ENCODE data around the gene UBAP1. TPM values are rescaled to one million over a fixed set of nuclear protein-coding genes. Genes with fewer than 3 reads are reported as not detected.

UBAP1 gene
- total RNA-seq, 4 donors from 2014 or later: 49.2 to 101 (median 66.8) TPM

GRCh38 chr9:34139477-34140146 is 39.2 kb upstream of the UBAP1 start:
- H3K27ac ChIP-seq: no peak overlapping the region
- H3K36me3 ChIP-seq: no peaks in the 10 kb centered on the region
- TF ChIP-seq POLR2AphosphoS5 (IDR thresholded peaks at IDR 0.05) (peak; percentile 16), EP300 (IDR thresholded peaks at IDR 0.05) (no peak), CTCF (IDR thresholded peaks at IDR 0.05) (peak in 3 of 4 experiments; percentile 9 to 34 (median 12))
- H3K4me1 ChIP-seq: peaks cover 0 to 5% (median 3%) of the 10 kb centered on the region in 3 donors
- ATAC-seq: no peak
- H3K4me3 ChIP-seq: no peak overlapping the region
- H3K27me3 ChIP-seq: no peaks in the 10 kb centered on the region
- no peaks in the 10 kb centered on the region for H3K9me3 ChIP-seq
- WGBS, 2 donors (ENCODE audit: low coverage in 1 of 2): 71 to 100% methylated on average over 3 to 4 of the region's 5 CpGs

- TF ChIP-seq POLR2A (IDR thresholded peaks at IDR 0.05): no peak
- TF ChIP-seq EP300 (IDR thresholded peaks at IDR 0.05): no peak
- TF ChIP-seq POLR2AphosphoS5 (IDR thresholded peaks at IDR 0.05): no peak
- no peak for TF ChIP-seq CTCF (IDR thresholded peaks at IDR 0.05)
- no peak for ATAC-seq
- Histone ChIP-seq H3K36me3 (no peaks in the 10 kb centered on the region), H3K27me3 (no peaks in the 10 kb centered on the region), H3K9me3 (no peaks in the 10 kb centered on the region), H3K4me3 (no peak overlapping the region), H3K27ac (no peak overlapping the region), H3K4me1 (peaks cover 0 to 5% (median 3%) of the 10 kb centered on the region in 3 donors)
- WGBS, 2 donors (ENCODE audit: low coverage in 1 of 2): 45 to 94% methylated on average over 2 of the region's 2 CpGs
These were observed 38.0 kb upstream of the UBAP1 start for GRCh38 chr9:34140853-34141252.

- Histone ChIP-seq H3K27ac (peak overlapping the region in 1 of 4 donors; percentile 19), H3K4me3 (no peak overlapping the region), H3K27me3 (no peaks in the 10 kb centered on the region), H3K9me3 (no peaks in the 10 kb centered on the region), H3K36me3 (no peaks in the 10 kb centered on the region), H3K4me1 (peaks cover 0 to 5% (median 3%) of the 10 kb centered on the region in 3 donors)
- 44 to 70% methylated on average over 2 of the region's 2 CpGs for WGBS, 2 donors (ENCODE audit: low coverage in 1 of 2)
- TF ChIP-seq POLR2AphosphoS5 (IDR thresholded peaks at IDR 0.05) (no peak), CTCF (IDR thresholded peaks at IDR 0.05) (no peak), POLR2A (IDR thresholded peaks at IDR 0.05) (no peak), EP300 (IDR thresholded peaks at IDR 0.05) (no peak)
- no peak for ATAC-seq
These were observed 35.7 kb upstream of the UBAP1 start for GRCh38 chr9:34143116-34143515.

- no peaks in the 10 kb centered on the region for H3K36me3 ChIP-seq
- no peak overlapping the region for H3K27ac ChIP-seq
- TF ChIP-seq POLR2AphosphoS5 (IDR thresholded peaks at IDR 0.05) (no peak), EP300 (IDR thresholded peaks at IDR 0.05) (no peak), CTCF (IDR thresholded peaks at IDR 0.05) (no peak), POLR2A (IDR thresholded peaks at IDR 0.05) (no peak)
- 47% methylated on average over 2 of the region's 3 CpGs; no CpG with 5 or more reads in 1 of the 2 donors for WGBS, 2 donors (ENCODE audit: low coverage in 1 of 2)
- no peaks in the 10 kb centered on the region for H3K9me3 ChIP-seq
- no peak overlapping the region for H3K4me3 ChIP-seq
- ATAC-seq: no peak
- no peaks in the 10 kb centered on the region for H3K27me3 ChIP-seq
- no peaks in the 10 kb centered on the region for H3K4me1 ChIP-seq
These were observed 33.7 kb upstream of the UBAP1 start for GRCh38 chr9:34145165-34145564.

GRCh38 chr9:34151398-34151797 is 27.4 kb upstream of the UBAP1 start:
- no peak for TF ChIP-seq CTCF (IDR thresholded peaks at IDR 0.05)
- no peak for TF ChIP-seq POLR2A (IDR thresholded peaks at IDR 0.05)
- no peak for TF ChIP-seq POLR2AphosphoS5 (IDR thresholded peaks at IDR 0.05)
- no peak for TF ChIP-seq EP300 (IDR thresholded peaks at IDR 0.05)
- Histone ChIP-seq H3K4me1 (no peaks in the 10 kb centered on the region), H3K4me3 (no peak overlapping the region), H3K9me3 (no peaks in the 10 kb centered on the region), H3K27ac (no peak overlapping the region), H3K27me3 (no peaks in the 10 kb centered on the region), H3K36me3 (no peaks in the 10 kb centered on the region)
- ATAC-seq: no peak
- WGBS, 2 donors (ENCODE audit: low coverage in 1 of 2): 80 to 100% methylated on average over 1 to 4 of the region's 4 CpGs
